Keratinocyte (primary cell): Measurements from ENCODE around the gene ROR2. TPM values are rescaled to one million over a fixed set of nuclear protein-coding genes. Genes with fewer than 3 reads are reported as not detected.

Source experiments
- DNase-seq: peaks from one replicate; pipeline ENCODE4 v3.0.0-alpha.2; 2011; ENCODE audit warnings: low read depth, missing footprints, low spot score
- FAIRE-seq: peaks from 2 replicates; lab custom pipeline; 2011; peaks lifted over from hg19 to GRCh38; lab: Jason Lieb, UNC
- H2AFZ ChIP-seq: 2 replicates; pipeline ENCODE4 v1.6.0; 2012; ENCODE audit warnings: low read length, control low read depth, inconsistent platforms; ENCODE audit not compliant: control insufficient read depth
- H3K27ac ChIP-seq: 2 replicates; pipeline ENCODE4 v1.5.1; 2011; ENCODE audit warnings: low read length; ENCODE audit not compliant: control insufficient read depth, insufficient read depth
- H3K27me3 ChIP-seq: 3 replicates; pipeline ENCODE4 v1.6.0; 2011; ENCODE audit warnings: low read length; ENCODE audit not compliant: control insufficient read depth, insufficient read depth; ENCODE audit errors: extremely low read depth
- H3K36me3 ChIP-seq, 2 experiments: 2 replicates in 1 of 2; 3 replicates in 1 of 2; pipeline ENCODE4 v1.5.1; 2011; ENCODE audit warnings: low read length in 2 of 2, mild to moderate bottlenecking in 1 of 2; ENCODE audit not compliant: control insufficient read depth in 2 of 2, insufficient read depth in 2 of 2; ENCODE audit errors: extremely low read depth in 1 of 2
- H3K4me1 ChIP-seq: 3 replicates; pipeline ENCODE4 v1.5.1; 2011; ENCODE audit warnings: low read length; ENCODE audit not compliant: control insufficient read depth, insufficient read depth; ENCODE audit errors: extremely low read depth
- H3K4me2 ChIP-seq: 3 replicates; pipeline ENCODE4 v1.6.0; 2011; ENCODE audit warnings: low read depth, low read length; ENCODE audit not compliant: control insufficient read depth, insufficient read depth; ENCODE audit errors: extremely low read depth
- H3K4me3 ChIP-seq, 3 experiments: fragments of 200-600 bp in 1 of 3; sonication (generic) in 1 of 3; 2 replicates in 2 of 3; 3 replicates in 1 of 3; pipeline ENCODE4 v1.5.1; 2011 to 2016; ENCODE audit warnings: low read length in 3 of 3, mild to moderate bottlenecking in 3 of 3, control low read depth in 2 of 3, inconsistent platforms in 1 of 3, low read depth in 1 of 3, mixed read lengths in 1 of 3, mixed run types in 1 of 3, moderate library complexity in 1 of 3; ENCODE audit not compliant: control insufficient read depth in 2 of 3, insufficient read depth in 2 of 3; ENCODE audit errors: extremely low read depth in 1 of 3
- H3K79me2 ChIP-seq: 2 replicates; pipeline ENCODE4 v1.6.0; 2012; ENCODE audit warnings: low read length; ENCODE audit not compliant: control insufficient read depth, insufficient read depth
- H3K9ac ChIP-seq: 3 replicates; pipeline ENCODE4 v1.6.0; 2011; ENCODE audit warnings: low read length; ENCODE audit not compliant: control insufficient read depth, insufficient read depth; ENCODE audit errors: extremely low read depth
- H3K9me1 ChIP-seq: 3 replicates; pipeline ENCODE4 v1.6.0; 2011; ENCODE audit warnings: low read length; ENCODE audit not compliant: control insufficient read depth, insufficient read depth; ENCODE audit errors: extremely low read depth
- H3K9me3 ChIP-seq: 2 replicates; pipeline ENCODE4 v1.5.1; 2012; ENCODE audit warnings: low read depth, low read length; ENCODE audit not compliant: control insufficient read depth
- H4K20me1 ChIP-seq: 3 replicates; pipeline ENCODE4 v1.6.0; 2011; ENCODE audit warnings: low read length; ENCODE audit not compliant: control insufficient read depth, insufficient read depth; ENCODE audit errors: extremely low read depth
- EZH2 ChIP-seq: IDR thresholded peaks from one replicate; pipeline ENCODE4 v1.6.1; 2012; ENCODE audit warnings: inconsistent platforms, mild to moderate bottlenecking, low read length, moderate library complexity
- dilution Hi-C: fragments of 300-500 bp; cut with MboI; formaldehyde crosslinking; loops from one replicate; pipeline ENCODE4 v1.7.0; 2020; ENCODE audit warnings: low sequenced_read_pairs; ENCODE audit not compliant: extremely low pct_ligation_motif_present
- polyA plus RNA-seq, 5 experiments: library from polyadenylated mRNA; depleted of rRNA in 3 of 5; stranded (reverse) in 3 of 5; stranded (forward) in 1 of 5; unstranded in 1 of 5; fragments of >200 nt; gene quantifications; 1 replicate in 1 of 5; 2 replicates in 3 of 5; 3 replicates in 1 of 5; pipeline versions ENCODE4 v1.2.1 to v1.2.3, GENCODE V29; 2011 to 2012; ENCODE audit warnings: missing spikeins in 2 of 5, low read depth in 1 of 5, low replicate concordance in 1 of 5
- TF ChIP-seq, protein P1 (sequence below), 3 experiments: IDR thresholded peaks in 1 of 3; conservative IDR thresholded peaks in 1 of 3; optimal IDR thresholded peaks in 1 of 3; 2 replicates in 2 of 3; 3 replicates in 1 of 3; pipeline versions ENCODE3 to v1.5.1; 2011; ENCODE audit warnings: low read length in 3 of 3, mild to moderate bottlenecking in 3 of 3, moderate library complexity in 2 of 3, control low read depth in 1 of 3, inconsistent platforms in 1 of 3; ENCODE audit not compliant: insufficient read depth in 2 of 3; ENCODE audit errors: extremely low read depth in 1 of 3

The ROR2 gene
- polyA plus RNA-seq, 1 donor (not counting 4 experiments of a cell fraction or from before 2014, with no cell fraction given) = 0.22 TPM

- Histone ChIP-seq H3K9me3 (no peaks in the 10 kb centered on the region), H3K79me2 (no peaks in the 10 kb centered on the region), H3K36me3 (no peaks in the 10 kb centered on the region), H3K4me1 (no peaks in the 10 kb centered on the region), H3K4me2 (no peak overlapping the region), H3K4me3 (no peak overlapping the region), H3K9me1 (no peaks in the 10 kb centered on the region), H3K27me3 (peaks cover 3% of the 10 kb centered on the region), H3K27ac (no peak overlapping the region), H4K20me1 (no peaks in the 10 kb centered on the region), H3K9ac (no peak overlapping the region), H2AFZ (no peak overlapping the region)
- dilution Hi-C loops = no loop called here
- TF ChIP-seq EZH2 = no peak
- TF ChIP-seq, protein P1, sequence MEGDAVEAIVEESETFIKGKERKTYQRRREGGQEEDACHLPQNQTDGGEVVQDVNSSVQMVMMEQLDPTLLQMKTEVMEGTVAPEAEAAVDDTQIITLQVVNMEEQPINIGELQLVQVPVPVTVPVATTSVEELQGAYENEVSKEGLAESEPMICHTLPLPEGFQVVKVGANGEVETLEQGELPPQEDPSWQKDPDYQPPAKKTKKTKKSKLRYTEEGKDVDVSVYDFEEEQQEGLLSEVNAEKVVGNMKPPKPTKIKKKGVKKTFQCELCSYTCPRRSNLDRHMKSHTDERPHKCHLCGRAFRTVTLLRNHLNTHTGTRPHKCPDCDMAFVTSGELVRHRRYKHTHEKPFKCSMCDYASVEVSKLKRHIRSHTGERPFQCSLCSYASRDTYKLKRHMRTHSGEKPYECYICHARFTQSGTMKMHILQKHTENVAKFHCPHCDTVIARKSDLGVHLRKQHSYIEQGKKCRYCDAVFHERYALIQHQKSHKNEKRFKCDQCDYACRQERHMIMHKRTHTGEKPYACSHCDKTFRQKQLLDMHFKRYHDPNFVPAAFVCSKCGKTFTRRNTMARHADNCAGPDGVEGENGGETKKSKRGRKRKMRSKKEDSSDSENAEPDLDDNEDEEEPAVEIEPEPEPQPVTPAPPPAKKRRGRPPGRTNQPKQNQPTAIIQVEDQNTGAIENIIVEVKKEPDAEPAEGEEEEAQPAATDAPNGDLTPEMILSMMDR (optimal IDR thresholded peaks at IDR 0.05 in 1 of 3, IDR thresholded peaks at IDR 0.05 in 1 of 3, conservative IDR thresholded peaks at IDR 0.05 in 1 of 3; ENCODE audit: extremely low read depth in 1 of 3, insufficient read depth in 2 of 3, low read length in 3 of 3) = no peak
- no peak for FAIRE-seq
- DNase-seq = no peak
Observed at GRCh38 chr9:91817106-91817492, 132.9 kb downstream of the ROR2 start.

- H3K9me1 ChIP-seq = no peaks in the 10 kb centered on the region
- H3K4me3 ChIP-seq = no peak overlapping the region
- FAIRE-seq = no peak
- TF ChIP-seq, protein P1 (optimal IDR thresholded peaks at IDR 0.05 in 1 of 3, IDR thresholded peaks at IDR 0.05 in 1 of 3, conservative IDR thresholded peaks at IDR 0.05 in 1 of 3; ENCODE audit: extremely low read depth in 1 of 3, insufficient read depth in 2 of 3, low read length in 3 of 3) = no peak
- TF ChIP-seq EZH2 = no peak
- H2AFZ ChIP-seq = no peak overlapping the region
- no peaks in the 10 kb centered on the region for H3K9me3 ChIP-seq
- no peaks in the 10 kb centered on the region for H3K4me1 ChIP-seq
- H3K79me2 ChIP-seq = no peaks in the 10 kb centered on the region
- H3K4me2 ChIP-seq = no peak overlapping the region
- no peak overlapping the region for H3K27ac ChIP-seq
- DNase-seq = no peak
- peaks cover 3% of the 10 kb centered on the region for H3K27me3 ChIP-seq
- H3K9ac ChIP-seq = no peak overlapping the region
- H3K36me3 ChIP-seq = no peaks in the 10 kb centered on the region
- dilution Hi-C loops = no loop called here
- H4K20me1 ChIP-seq = no peaks in the 10 kb centered on the region
Observed at GRCh38 chr9:91816356-91816755, 133.7 kb downstream of the ROR2 start.
